ENCODE data around the gene INO80E.

The INO80E gene

GRCh38 chr16:30052671-30053372, 56.8 kb downstream of the INO80E start:
- H3K4me3 ChIP-seq (ENCODE audit: low read depth, low read length) = peak overlapping the region; percentile 83
- POLR2A ChIA-PET = interaction anchor here (0.6 to 2.5 kb wide), 2 partner anchors 9 to 13 kb away, joined by 3 to 36 read pairs; partner anchors contain the start of gene ALDOA
- CTCF ChIA-PET = interaction anchor here (0.9 to 5.7 kb wide), 9 partner anchors 8 to 205 kb away, joined by 3 to 28 read pairs (median 5); partner anchors contain the start of genes ALDOA, TBX6 and TLCD3B
- TF ChIP-seq CTCF (IDR thresholded peaks at IDR 0.05; ENCODE audit: insufficient read depth, low read length, missing control alignments) = no peak
- no peak for DNase-seq (ENCODE audit: low read depth, low spot score)

GRCh38 chr16:30053376-30054015, 57.5 kb downstream of the INO80E start:
- no peak for TF ChIP-seq CTCF (IDR thresholded peaks at IDR 0.05; ENCODE audit: insufficient read depth, low read length, missing control alignments)
- ChIA-PET POLR2A (interaction anchor here (0.6 to 2.5 kb wide), 4 partner anchors 8 to 263 kb away, joined by 3 to 36 read pairs (median 3); partner anchors contain the start of gene ALDOA), CTCF (interaction anchor here (0.9 to 5.7 kb wide), 8 partner anchors 9 to 205 kb away, joined by 3 to 28 read pairs (median 4); partner anchors contain the start of genes ALDOA and TLCD3B)
- no peak for DNase-seq (ENCODE audit: low read depth, low spot score)
- H3K4me3 ChIP-seq (ENCODE audit: low read depth, low read length) = peak overlapping the region; percentile 83

GRCh38 chr16:30054451-30054850, 58.4 kb downstream of the INO80E start:
- ChIA-PET POLR2A (interaction anchor here (0.8 to 2.5 kb wide), 3 partner anchors 11 to 264 kb away, joined by 3 to 36 read pairs (median 11); partner anchors contain the start of gene ALDOA), CTCF (interaction anchor here (1.4 to 4.3 kb wide), 7 partner anchors 9 to 60 kb away, joined by 3 to 17 read pairs (median 9); partner anchors contain the start of genes ALDOA and GDPD3)
- no peak for DNase-seq (ENCODE audit: low read depth, low spot score)
- TF ChIP-seq CTCF (IDR thresholded peaks at IDR 0.05; ENCODE audit: insufficient read depth, low read length, missing control alignments) = peak; percentile 3
- H3K4me3 ChIP-seq (ENCODE audit: low read depth, low read length) = peak overlapping the region; percentile 9

- H3K4me3 ChIP-seq (ENCODE audit: low read depth, low read length) = no peak overlapping the region; the same call in 1 of the 2 replicates
- TF ChIP-seq CTCF (IDR thresholded peaks at IDR 0.05; ENCODE audit: insufficient read depth, low read length, missing control alignments) = peak; percentile 72
- no peak for DNase-seq (ENCODE audit: low read depth, low spot score)
- ChIA-PET CTCF (interaction anchor here (0.5 to 4.3 kb wide), 15 partner anchors 9 to 355 kb away, joined by 3 to 17 read pairs (median 4); partner anchors contain the start of genes ALDOA, GDPD3, KIF22 and TBX6), POLR2A (interaction anchor here (2.1 kb wide), 1 partner anchor 10 kb away, joined by 11 read pairs; the partner anchor contains the start of gene ALDOA)
Observed at GRCh38 chr16:30054959-30055553, 59.0 kb downstream of the INO80E start.
